Progenitor cell of endocrine pancreas (in vitro differentiated cells): ENCODE measurements around the gene HNRNPU. TPM values are rescaled to one million over a fixed set of nuclear protein-coding genes. Genes with fewer than 3 reads are reported as not detected.

ENCODE experiments used
- DNase-seq: peaks from one replicate; pipeline ENCODE4 v3.0.0; 2021; ENCODE audit warnings: low spot score; ENCODE audit not compliant: unreplicated experiment
- H3K27ac Mint-ChIP-seq: 2 replicates; pipeline ENCODE4 v1.8.0; 2021; ENCODE audit warnings: mild to moderate bottlenecking, moderate library complexity, mixed read lengths
- H3K27me3 Mint-ChIP-seq: 2 replicates; pipeline ENCODE4 v1.8.0; 2021; ENCODE audit warnings: mixed read lengths
- H3K36me3 Mint-ChIP-seq: 2 replicates; pipeline ENCODE4 v1.8.0; 2022; ENCODE audit warnings: mixed read lengths; ENCODE audit not compliant: insufficient read depth
- H3K4me1 Mint-ChIP-seq: 2 replicates; pipeline ENCODE4 v1.8.0; 2021; ENCODE audit warnings: low read depth, mixed read lengths
- H3K4me3 Mint-ChIP-seq: 2 replicates; pipeline ENCODE4 v1.8.0; 2021; ENCODE audit warnings: low read depth, mild to moderate bottlenecking, moderate library complexity, mixed read lengths
- H3K9me3 Mint-ChIP-seq: 2 replicates; pipeline ENCODE4 v1.8.0; 2021; ENCODE audit warnings: low read depth, mixed read lengths
- CTCF ChIP-seq: fragments of 200-600 bp; sonication (generic); IDR thresholded peaks from one replicate; pipeline ENCODE4 v1.5.0; 2021; ENCODE audit warnings: antibody characterized with exemption, mild to moderate bottlenecking; ENCODE audit not compliant: unreplicated experiment
- long read RNA-seq: library from polyadenylated mRNA; unstranded; transcript quantifications from one replicate; pipeline ENCODE4 v2.0.0, GENCODE V29; 2020
- total RNA-seq: library from RNA; stranded (reverse); gene quantifications from 2 replicates; pipeline ENCODE4 v1.2.1, GENCODE V29; 2021

The HNRNPU gene
- 512 and 526 TPM in 2 replicates for total RNA-seq
- long read RNA-seq, full-length matches to known transcripts: 58 of 148 reads
- long read RNA-seq, partial matches to known transcripts: 73 of 148 reads
- long read RNA-seq, other reads (novel, unspliced or antisense): 17 of 148 reads

- Mint-ChIP-seq H3K27ac (peak within 1 kb of the TSS; percentile 99), H3K27me3 (no peaks in the 10 kb centered on the region), H3K4me3 (peak within 1 kb of the TSS; percentile 86), H3K9me3 (no peaks in the 10 kb centered on the region), H3K4me1 (peaks cover 36% of the 10 kb centered on the region), H3K36me3 (peaks cover 21% of the 10 kb centered on the region)
- TF ChIP-seq CTCF: peak; percentile 55
- DNase-seq: peak; percentile 94
Observed at GRCh38 chr1:244864253-244865027, at the start of gene HNRNPU. HNRNPU (minus strand) TSS chr1:244864543; CDS start chr1:244864307, 236 bp downstream.

GRCh38 chr1:244913806-244914205 is 49.5 kb upstream of the HNRNPU start:
- Mint-ChIP-seq H3K4me1 (peaks cover 2% of the 10 kb centered on the region), H3K27me3 (peaks cover 12% of the 10 kb centered on the region), H3K9me3 (no peaks in the 10 kb centered on the region), H3K4me3 (no peak overlapping the region), H3K27ac (no peak overlapping the region), H3K36me3 (no peaks in the 10 kb centered on the region)
- DNase-seq: no peak
- TF ChIP-seq CTCF: no peak

GRCh38 chr1:244904119-244904518 is 39.8 kb upstream of the HNRNPU start:
- no peaks in the 10 kb centered on the region for H3K9me3 Mint-ChIP-seq
- no peak for TF ChIP-seq CTCF
- H3K27ac Mint-ChIP-seq: no peak overlapping the region
- no peaks in the 10 kb centered on the region for H3K36me3 Mint-ChIP-seq
- DNase-seq: no peak
- H3K4me1 Mint-ChIP-seq: no peaks in the 10 kb centered on the region
- no peak overlapping the region for H3K4me3 Mint-ChIP-seq
- no peaks in the 10 kb centered on the region for H3K27me3 Mint-ChIP-seq

- Mint-ChIP-seq H3K4me3 (no peak overlapping the region), H3K9me3 (no peaks in the 10 kb centered on the region), H3K27ac (no peak overlapping the region), H3K36me3 (no peaks in the 10 kb centered on the region), H3K4me1 (peaks cover 2% of the 10 kb centered on the region), H3K27me3 (no peaks in the 10 kb centered on the region)
- TF ChIP-seq CTCF: no peak
- no peak for DNase-seq
Observed at GRCh38 chr1:244901400-244902015, 37.2 kb upstream of the HNRNPU start.

- no peaks in the 10 kb centered on the region for H3K9me3 Mint-ChIP-seq
- H3K27ac Mint-ChIP-seq: no peak overlapping the region
- H3K27me3 Mint-ChIP-seq: no peaks in the 10 kb centered on the region
- no peak overlapping the region for H3K4me3 Mint-ChIP-seq
- DNase-seq: no peak
- no peaks in the 10 kb centered on the region for H3K36me3 Mint-ChIP-seq
- TF ChIP-seq CTCF: no peak
- peaks cover 2% of the 10 kb centered on the region for H3K4me1 Mint-ChIP-seq
Observed at GRCh38 chr1:244897476-244898254, 33.3 kb upstream of the HNRNPU start.
